Mesangial cell (primary cell): ENCODE measurements around the gene ZNF768. TPM values are rescaled to one million over a fixed set of nuclear protein-coding genes. Genes with fewer than 3 reads are reported as not detected.

Experiments
- total RNA-seq: library from RNA; depleted of rRNA; stranded (reverse); fragments of >200 nt; gene quantifications from 2 replicates; pipeline ENCODE4 v1.2.3, GENCODE V29; 2015

The ZNF768 gene
- total RNA-seq: 32.4 and 46.5 TPM in 2 replicates

GRCh38 chr16:30526137-30526822, at the start of gene ZNF768:
ZNF768 (minus strand) TSS chr16:30526566; CDS start chr16:30526413, 153 bp downstream.

DNA sequence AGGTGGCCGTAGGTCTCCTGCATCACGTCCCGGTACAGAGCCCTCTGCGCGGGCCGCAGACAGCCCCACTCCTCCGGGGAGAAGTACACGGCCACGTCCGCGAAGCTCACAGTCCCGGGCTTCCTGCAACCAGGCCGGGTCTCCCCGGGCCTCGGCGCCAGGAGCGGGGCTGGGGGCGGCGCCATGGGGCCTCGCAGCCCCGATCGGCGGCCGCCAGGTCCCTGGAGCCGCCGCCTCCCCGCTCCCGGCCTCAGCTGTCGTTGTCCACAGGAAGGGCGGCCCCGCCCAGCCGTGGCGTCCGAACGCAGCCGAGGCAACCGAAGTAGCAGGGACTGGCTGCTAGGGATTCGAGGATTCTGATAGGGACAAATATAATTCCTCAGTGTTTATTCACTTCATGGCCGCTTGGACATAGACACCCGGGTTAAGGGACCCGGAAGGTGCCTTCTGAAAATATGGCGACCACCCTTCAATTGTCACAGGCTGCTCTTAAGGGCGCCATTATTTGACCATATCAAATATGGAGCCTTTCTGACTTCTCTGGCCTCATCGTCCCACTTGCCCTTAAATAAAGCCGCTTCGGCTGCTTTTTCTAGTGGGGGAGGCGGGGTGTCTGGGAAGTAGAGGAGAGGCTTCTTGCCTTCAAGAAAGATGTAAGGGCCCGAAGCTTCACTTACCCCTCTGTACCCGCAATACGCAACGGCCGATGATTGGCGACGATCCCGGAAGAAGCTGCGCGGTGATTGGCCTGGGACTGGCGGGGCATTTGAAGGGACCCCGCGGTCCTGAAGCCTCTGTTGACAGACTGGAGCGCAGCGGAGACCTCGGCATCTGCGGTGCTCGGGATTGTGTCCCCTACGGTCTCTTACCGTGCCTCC, 45.3 kb upstream of the ZNF768 start, which contains the start of gene ZNF688:
Gene ZNF688 (minus strand): TSS at position 270 of the 878 bp plus-strand sequence. CDS start 85 bp downstream, at position 185.

GRCh38 chr16:30557957-30558788, 31.8 kb upstream of the ZNF768 start, which contains the start of gene ZNF764:
ZNF764 (minus strand) TSS chr16:30558374; CDS start chr16:30558182, 192 bp downstream.

DNA sequence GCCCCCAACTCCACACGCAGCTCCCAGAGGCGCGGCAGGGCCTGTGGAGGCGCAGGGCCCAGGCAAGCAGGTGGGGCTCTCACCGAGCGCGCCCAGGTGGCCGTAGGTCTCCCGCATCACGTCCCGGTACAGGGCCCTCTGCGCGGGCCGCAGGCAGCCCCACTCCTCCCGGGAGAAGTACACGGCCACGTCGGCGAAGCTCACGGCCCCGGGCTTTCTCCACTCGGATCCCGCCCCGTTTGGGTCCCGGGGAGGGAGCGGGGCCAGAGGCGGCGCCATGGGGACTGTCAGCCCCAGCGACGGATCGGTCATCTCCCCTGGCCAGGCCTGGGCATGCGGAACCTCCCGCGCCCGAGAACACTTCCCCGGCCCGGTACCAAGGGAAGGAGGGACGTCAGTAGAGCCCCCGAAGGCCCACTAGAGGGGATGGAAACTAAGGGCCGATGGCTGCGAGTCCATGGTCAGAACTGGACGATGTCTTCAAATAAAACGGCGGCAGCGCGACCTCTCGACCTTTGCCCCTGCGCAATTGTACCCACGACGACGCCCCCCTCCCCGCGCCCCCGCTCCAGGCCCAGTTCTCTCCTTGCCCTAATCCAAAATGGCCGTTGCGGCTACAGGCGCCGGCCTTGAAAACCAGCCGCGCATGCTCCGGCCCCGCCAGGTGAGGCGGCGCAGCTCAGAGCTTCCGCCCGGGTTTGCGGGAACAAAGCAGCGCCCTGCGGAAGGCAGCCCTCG, 8.2 kb upstream of the ZNF768 start, which contains the start of gene ZNF747:
Gene ZNF747 (minus strand): TSS at position 491 of the 738 bp plus-strand sequence. CDS start 179 bp downstream, at position 312.

Other genes with a start within 250 kb of the ZNF768 start
- 39.6 and 43.5 TPM in 2 replicates for gene CD2BP2, start 171.3 kb downstream of the ZNF768 start, total RNA-seq
- gene TBC1D10B, start 156.1 kb downstream of the ZNF768 start, total RNA-seq: 42.7 and 47.9 TPM in 2 replicates
- 1.8 TPM in 1 of 2 replicates, not detected in the other for gene MYL11, start 151.8 kb downstream of the ZNF768 start, total RNA-seq
- gene SEPTIN1, start 144.0 kb downstream of the ZNF768 start, total RNA-seq: 0.63 TPM in 1 of 2 replicates, not detected in the other
- 12.4 and 17.7 TPM in 2 replicates for gene ZNF48, start 131.1 kb downstream of the ZNF768 start, total RNA-seq
- 7.4 and 8.6 TPM in 2 replicates for gene ZNF771, start 119.0 kb downstream of the ZNF768 start, total RNA-seq
- 43.4 and 96.5 TPM in 2 replicates for gene DCTPP1, start 96.5 kb downstream of the ZNF768 start, total RNA-seq
- 20.2 and 23.2 TPM in 2 replicates for gene SEPHS2, start 80.7 kb downstream of the ZNF768 start, total RNA-seq
- not detected in 2 replicates for gene ITGAL, start 53.8 kb downstream of the ZNF768 start, total RNA-seq
- gene ZNF747, start 8.3 kb upstream of the ZNF768 start, total RNA-seq: 6.4 and 11.0 TPM in 2 replicates
- 5.4 and 11.2 TPM in 2 replicates for gene ZNF764, start 31.8 kb upstream of the ZNF768 start, total RNA-seq
- gene ZNF688, start 45.1 kb upstream of the ZNF768 start, total RNA-seq: 8.0 and 11.8 TPM in 2 replicates
- gene ZNF785, start 59.1 kb upstream of the ZNF768 start, total RNA-seq: 4.4 and 8.7 TPM in 2 replicates
- gene ZNF689, start 83.8 kb upstream of the ZNF768 start, total RNA-seq: 8.5 and 8.9 TPM in 2 replicates
- 32.1 and 36.4 TPM in 2 replicates for gene PRR14, start 124.4 kb upstream of the ZNF768 start, total RNA-seq
- 26.9 and 39.0 TPM in 2 replicates for gene FBRS, start 131.9 kb upstream of the ZNF768 start, total RNA-seq
- gene SRCAP, start 172.6 kb upstream of the ZNF768 start, total RNA-seq: 15.3 and 22.1 TPM in 2 replicates
- gene PHKG2, start 221.9 kb upstream of the ZNF768 start, total RNA-seq: 24.7 and 28.2 TPM in 2 replicates
- 4.8 and 5.9 TPM in 2 replicates for gene CFAP119, start 235.5 kb upstream of the ZNF768 start, total RNA-seq
- gene RNF40, start 235.8 kb upstream of the ZNF768 start, total RNA-seq: 63.7 and 67.1 TPM in 2 replicates